B cell (primary cell): ENCODE results near the gene ARHGAP15. TPM values are rescaled to one million over a fixed set of nuclear protein-coding genes. Genes with fewer than 3 reads are reported as not detected.

Experiments
- ATAC-seq: fragments of 200-7000 bp; cut with Tn5 transposase; one replicate; pipeline ENCODE4 v1.10.0; 2021; ENCODE audit warnings: low read depth, mild to moderate bottlenecking, moderate number of reproducible peaks, moderate library complexity
- CTCF ChIA-PET: fragments of 350-600 bp; sonication (Branson Sonifier 250); formaldehyde crosslinking; loops from one replicate; lab custom pipeline; 2021; ENCODE audit warnings: antibody characterized with exemption, inconsistent platforms; lab: Charles Lee
- POLR2A ChIA-PET: fragments of 350-600 bp; sonication (Branson Sonifier 250); formaldehyde crosslinking; loops from one replicate; lab custom pipeline; 2021; ENCODE audit warnings: antibody characterized with exemption; lab: Charles Lee
- DNase-seq: peaks from one replicate; pipeline ENCODE4 v3.0.0; 2013
- H2AFZ ChIP-seq: 2 replicates; pipeline ENCODE4 v1.6.1; 2012; ENCODE audit warnings: mild to moderate bottlenecking, low read depth, low read length; ENCODE audit not compliant: insufficient read depth, poor library complexity, severe bottlenecking
- H3K27ac ChIP-seq, 2 donors: 1 replicate in 1 of 2; 2 replicates in 1 of 2; pipeline ENCODE4 v1.5.1; 2012 to 2013; ENCODE audit warnings: low read length in 2 of 2, mild to moderate bottlenecking in 2 of 2, moderate library complexity in 1 of 2
- H3K27me3 ChIP-seq, 4 experiments: fragments of 200-600 bp in 1 of 4; sonication (generic) in 1 of 4; replicated peaks in 1 of 4; 1 replicate in 2 of 4; 2 replicates in 2 of 4; pipeline versions ENCODE4 v1.6.1 to v1.7.0; 2013 to 2016; ENCODE audit warnings: low read length in 3 of 4, mild to moderate bottlenecking in 2 of 4, mixed read lengths in 1 of 4, moderate library complexity in 1 of 4; ENCODE audit not compliant: insufficient read depth in 4 of 4, control insufficient read depth in 3 of 4; ENCODE audit errors: control extremely low read depth in 1 of 4
- H3K36me3 ChIP-seq, 2 experiments: replicated peaks in 1 of 2; 1 replicate in 1 of 2; 2 replicates in 1 of 2; pipeline versions ENCODE4 v1.6.1 to v1.7.1; 2013; ENCODE audit warnings: low read length in 1 of 2; ENCODE audit not compliant: insufficient read depth in 2 of 2, control insufficient read depth in 1 of 2; ENCODE audit errors: control extremely low read depth in 1 of 2, extremely low read depth in 1 of 2
- H3K4me1 ChIP-seq, 2 donors: fragments of 200-600 bp in 1 of 2; sonication (generic) in 1 of 2; 1 replicate in 1 of 2; 2 replicates in 1 of 2; pipeline versions ENCODE4 v1.5.1 to v1.6.1; 2013 to 2017; ENCODE audit warnings: low read length in 2 of 2; ENCODE audit not compliant: control insufficient read depth in 2 of 2, insufficient read depth in 2 of 2
- H3K4me2 ChIP-seq: replicated peaks from 2 replicates; pipeline ENCODE3; 2012; ENCODE audit warnings: mild to moderate bottlenecking, low read depth, low read length; ENCODE audit not compliant: poor library complexity, severe bottlenecking
- H3K4me3 ChIP-seq, 5 experiments: fragments of 200-600 bp in 1 of 5; sonication (generic) in 1 of 5; 1 replicate in 3 of 5; 2 replicates in 2 of 5; pipeline versions ENCODE4 v1.5.1 to v1.7.0; 2011 to 2016; ENCODE audit warnings: low read length in 4 of 5, mild to moderate bottlenecking in 4 of 5, low read depth in 2 of 5, control low read depth in 1 of 5, moderate library complexity in 1 of 5; ENCODE audit not compliant: insufficient read depth in 1 of 5; ENCODE audit errors: control extremely low read depth in 1 of 5, extremely low read depth in 1 of 5
- H3K79me2 ChIP-seq: fragments of 200-600 bp; sonication (generic); one replicate; pipeline ENCODE4 v1.6.0; 2016; ENCODE audit warnings: low read length; ENCODE audit not compliant: control insufficient read depth, insufficient read depth
- H3K9ac ChIP-seq: fragments of 200-600 bp; sonication (generic); 2 replicates; pipeline ENCODE4 v1.6.1; 2017; ENCODE audit warnings: mild to moderate bottlenecking, low read length, moderate library complexity
- H3K9me3 ChIP-seq, 3 donors: one replicate each; pipeline versions ENCODE4 v1.6.1 to v1.7.1; 2013; ENCODE audit warnings: low read length in 2 of 3; ENCODE audit not compliant: control insufficient read depth in 2 of 3, insufficient read depth in 1 of 3; ENCODE audit errors: control extremely low read depth in 1 of 3
- H4K20me1 ChIP-seq: 2 replicates; pipeline ENCODE4 v1.6.0; 2012; ENCODE audit warnings: mild to moderate bottlenecking, low read length; ENCODE audit not compliant: insufficient read depth, control insufficient read depth, poor library complexity, severe bottlenecking
- H3K27ac Mint-ChIP-seq: one replicate; pipeline ENCODE4 v1.8.0; 2021; ENCODE audit warnings: mixed read lengths
- H3K27me3 Mint-ChIP-seq: one replicate; pipeline ENCODE4 v1.8.0; 2021; ENCODE audit warnings: mixed read lengths
- H3K4me1 Mint-ChIP-seq: one replicate; pipeline ENCODE4 v1.8.0; 2021; ENCODE audit warnings: mixed read lengths
- H3K4me3 Mint-ChIP-seq: one replicate; pipeline ENCODE4 v1.8.0; 2021; ENCODE audit warnings: mixed read lengths
- H3K9me3 Mint-ChIP-seq: one replicate; pipeline ENCODE4 v1.8.0; 2022; ENCODE audit warnings: mixed read lengths; ENCODE audit not compliant: insufficient read depth
- EZH2 ChIP-seq: IDR thresholded peaks from 2 replicates; pipeline ENCODE4 v1.6.1; 2012; ENCODE audit warnings: borderline replicate concordance, low read depth, mild to moderate bottlenecking, moderate library complexity, low read length; ENCODE audit not compliant: insufficient read depth, poor library complexity, severe bottlenecking
- WGBS: methylation state at CpG from one replicate; pipeline ENCODE4 v1.1.5; 2013; ENCODE audit warnings: missing lambda C conversion rate; ENCODE audit not compliant: insufficient coverage; 5-methylcytosine and 5-hydroxymethylcytosine counted together
- intact Hi-C: fragments of 100-400 bp; cut with micrococcal nuclease; formaldehyde crosslinking; loops from one replicate; pipeline ENCODE4 v1.10.0; 2022
- polyA plus RNA-seq: library from polyadenylated mRNA; depleted of rRNA; stranded (reverse); fragments of >200 nt; gene quantifications from 2 replicates; pipeline ENCODE4 v1.2.3, GENCODE V29; 2012
- total RNA-seq, 2 donors: library from RNA; stranded (reverse); fragments of 120-200 nt in 1 of 2; gene quantifications; 1 replicate in 1 of 2; 2 replicates in 1 of 2; pipeline versions ENCODE4 v1.2.3 to v1.2.4, GENCODE V29; 2013 to 2022
- TF ChIP-seq, protein P1 (sequence below): fragments of 200-600 bp; IDR thresholded peaks from one replicate; pipeline ENCODE4 v1.8.0; 2022; ENCODE audit warnings: antibody characterized with exemption, mild to moderate bottlenecking

The ARHGAP15 gene
- total and polyA plus RNA-seq, 2 donors (not counting 1 experiment from before 2014, with no cell fraction given) = 58.6 to 187 TPM

- Mint-ChIP-seq H3K27ac (no peak overlapping the region), H3K9me3 (no peaks in the 10 kb centered on the region), H3K4me3 (no peak overlapping the region), H3K27me3 (no peaks in the 10 kb centered on the region), H3K4me1 (no peaks in the 10 kb centered on the region)
- no peak overlapping the region for H2AFZ ChIP-seq
- no peaks in the 10 kb centered on the region for H3K4me1 ChIP-seq
- WGBS = 89% methylated on average over 2 of the region's 3 CpGs
- H3K36me3 ChIP-seq = peaks cover 6 to 71% of the 10 kb centered on the region in 2 experiments
- no peak overlapping the region for H3K9ac ChIP-seq
- no peak for ATAC-seq
- ChIA-PET POLR2A (no interaction called here), CTCF (no interaction called here)
- H3K27ac ChIP-seq = no peak overlapping the region
- no peak overlapping the region for H3K4me3 ChIP-seq
- H4K20me1 ChIP-seq = no peaks in the 10 kb centered on the region
- DNase-seq = no peak
- H3K79me2 ChIP-seq = no peaks in the 10 kb centered on the region
- intact Hi-C loops = no loop called here
- TF ChIP-seq, protein P1, sequence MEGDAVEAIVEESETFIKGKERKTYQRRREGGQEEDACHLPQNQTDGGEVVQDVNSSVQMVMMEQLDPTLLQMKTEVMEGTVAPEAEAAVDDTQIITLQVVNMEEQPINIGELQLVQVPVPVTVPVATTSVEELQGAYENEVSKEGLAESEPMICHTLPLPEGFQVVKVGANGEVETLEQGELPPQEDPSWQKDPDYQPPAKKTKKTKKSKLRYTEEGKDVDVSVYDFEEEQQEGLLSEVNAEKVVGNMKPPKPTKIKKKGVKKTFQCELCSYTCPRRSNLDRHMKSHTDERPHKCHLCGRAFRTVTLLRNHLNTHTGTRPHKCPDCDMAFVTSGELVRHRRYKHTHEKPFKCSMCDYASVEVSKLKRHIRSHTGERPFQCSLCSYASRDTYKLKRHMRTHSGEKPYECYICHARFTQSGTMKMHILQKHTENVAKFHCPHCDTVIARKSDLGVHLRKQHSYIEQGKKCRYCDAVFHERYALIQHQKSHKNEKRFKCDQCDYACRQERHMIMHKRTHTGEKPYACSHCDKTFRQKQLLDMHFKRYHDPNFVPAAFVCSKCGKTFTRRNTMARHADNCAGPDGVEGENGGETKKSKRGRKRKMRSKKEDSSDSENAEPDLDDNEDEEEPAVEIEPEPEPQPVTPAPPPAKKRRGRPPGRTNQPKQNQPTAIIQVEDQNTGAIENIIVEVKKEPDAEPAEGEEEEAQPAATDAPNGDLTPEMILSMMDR = no peak
- no peak for TF ChIP-seq EZH2
- peaks cover 0 to 3% (median 0%) of the 10 kb centered on the region in 3 donors for H3K9me3 ChIP-seq
- H3K4me2 ChIP-seq = no peak overlapping the region
- no peaks in the 10 kb centered on the region for H3K27me3 ChIP-seq
Measured at GRCh38 chr2:143704451-143705106, 575.4 kb downstream of the ARHGAP15 start.

DNA sequence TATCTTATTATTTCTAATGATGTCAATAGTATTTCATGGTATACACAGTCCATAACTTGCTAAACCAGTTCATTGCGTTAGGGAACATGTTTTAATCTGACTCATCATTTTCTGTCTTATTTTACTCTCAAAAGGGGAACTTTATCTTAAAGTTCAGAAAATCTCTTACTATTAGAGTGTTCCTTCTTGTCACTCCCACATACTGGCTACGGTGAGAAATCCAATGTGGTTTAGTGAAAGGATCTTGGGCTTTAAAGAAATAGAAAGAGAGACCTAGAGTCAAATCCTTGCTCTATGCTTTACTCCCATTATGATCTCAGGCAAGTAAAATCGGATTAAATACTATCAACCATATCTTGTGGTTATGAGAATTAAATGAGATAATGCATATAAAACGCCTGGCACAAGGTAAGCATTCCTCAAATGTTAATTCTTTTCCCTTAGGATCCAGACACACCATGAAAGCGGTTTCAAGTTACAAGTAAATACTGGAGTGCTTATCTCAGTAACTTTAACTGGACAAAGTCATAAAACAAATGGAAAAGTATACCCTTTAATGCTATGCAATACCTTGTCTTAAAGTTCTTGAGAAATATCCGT is 576.0 kb downstream of the ARHGAP15 start:
- no peak for ATAC-seq
- intact Hi-C loops = no loop called here
- no peaks in the 10 kb centered on the region for H3K79me2 ChIP-seq
- ChIA-PET POLR2A (no interaction called here), CTCF (no interaction called here)
- H4K20me1 ChIP-seq = no peaks in the 10 kb centered on the region
- no CpG with 5 or more reads among the region's 6 CpGs for WGBS
- Mint-ChIP-seq H3K27ac (no peak overlapping the region), H3K4me3 (no peak overlapping the region), H3K4me1 (no peaks in the 10 kb centered on the region), H3K27me3 (no peaks in the 10 kb centered on the region), H3K9me3 (peaks cover under 1% of the 10 kb centered on the region)
- H3K9me3 ChIP-seq = peaks cover 0 to 5% (median 3%) of the 10 kb centered on the region in 3 donors
- no peak overlapping the region for H3K27ac ChIP-seq
- no peak overlapping the region for H2AFZ ChIP-seq
- no peaks in the 10 kb centered on the region for H3K4me1 ChIP-seq
- no peak for TF ChIP-seq EZH2
- TF ChIP-seq, protein P1 = no peak
- H3K4me3 ChIP-seq = no peak overlapping the region
- H3K36me3 ChIP-seq = peaks cover 6 to 69% of the 10 kb centered on the region in 2 experiments
- no peak overlapping the region for H3K4me2 ChIP-seq
- no peaks in the 10 kb centered on the region for H3K27me3 ChIP-seq
- H3K9ac ChIP-seq = no peak overlapping the region
- DNase-seq = no peak
